GM19463 (cell line): ENCODE results near the gene MYH7.
A peak's percentile ranks its signal among the peaks of the same experiment; 100 is the strongest.
"Not testable (repeated sequence)": the region's sequence is repeated elsewhere in the genome, so short reads cannot be mapped to it uniquely, and the experiment has no call there.

ENCODE experiments used
- ATAC-seq: cut with Tn5 transposase; IDR thresholded peaks from one replicate; pipeline ENCODE4 v1.9.1; 2021; ENCODE audit warnings: mild to moderate bottlenecking, moderate library complexity; ENCODE audit not compliant: unreplicated experiment

The MYH7 gene

DNA sequence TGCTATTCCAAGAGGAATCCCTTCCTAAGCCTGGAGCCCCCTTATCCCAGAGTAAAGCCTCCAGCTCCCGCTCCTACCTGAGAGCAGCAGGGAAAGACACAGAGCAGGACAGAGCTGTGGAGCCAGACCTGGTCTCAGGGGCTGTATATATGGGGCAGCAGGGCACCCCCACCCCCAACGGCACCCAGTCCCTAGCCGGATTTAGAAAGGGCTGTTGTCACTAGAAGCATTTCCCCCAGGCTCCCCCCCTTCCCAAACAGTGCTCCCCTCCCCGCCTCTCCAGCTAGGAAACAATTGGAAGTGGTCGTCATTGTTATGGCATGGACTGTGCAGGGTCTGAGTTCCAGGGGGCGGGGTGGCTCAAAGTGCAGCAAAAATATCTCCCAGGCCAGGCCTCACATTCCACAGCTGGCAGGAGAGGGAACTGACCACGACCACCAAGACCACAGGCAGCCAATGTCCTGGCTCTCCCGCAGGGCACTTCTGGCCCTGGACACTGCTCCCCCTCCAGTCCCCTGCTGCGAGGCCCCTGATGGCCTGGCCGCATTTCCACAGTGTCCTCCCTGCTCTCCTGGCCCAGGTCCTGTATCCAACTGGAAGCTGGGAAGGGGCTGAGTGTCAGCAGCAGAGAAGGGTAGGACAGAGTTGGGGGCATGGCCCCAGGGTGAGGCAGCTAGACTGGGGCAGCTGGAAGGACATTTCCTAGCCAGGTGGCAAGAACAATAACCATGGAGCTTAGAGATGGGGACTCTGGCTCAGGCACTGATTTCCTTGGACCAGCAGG, at the start of gene MYH7:
Gene MYH7, minus strand, starts transcription at position 118 of the 784 bp plus-strand sequence. CDS start 1,928 bp downstream, outside the sequence.
- ATAC-seq = no peak

DNA sequence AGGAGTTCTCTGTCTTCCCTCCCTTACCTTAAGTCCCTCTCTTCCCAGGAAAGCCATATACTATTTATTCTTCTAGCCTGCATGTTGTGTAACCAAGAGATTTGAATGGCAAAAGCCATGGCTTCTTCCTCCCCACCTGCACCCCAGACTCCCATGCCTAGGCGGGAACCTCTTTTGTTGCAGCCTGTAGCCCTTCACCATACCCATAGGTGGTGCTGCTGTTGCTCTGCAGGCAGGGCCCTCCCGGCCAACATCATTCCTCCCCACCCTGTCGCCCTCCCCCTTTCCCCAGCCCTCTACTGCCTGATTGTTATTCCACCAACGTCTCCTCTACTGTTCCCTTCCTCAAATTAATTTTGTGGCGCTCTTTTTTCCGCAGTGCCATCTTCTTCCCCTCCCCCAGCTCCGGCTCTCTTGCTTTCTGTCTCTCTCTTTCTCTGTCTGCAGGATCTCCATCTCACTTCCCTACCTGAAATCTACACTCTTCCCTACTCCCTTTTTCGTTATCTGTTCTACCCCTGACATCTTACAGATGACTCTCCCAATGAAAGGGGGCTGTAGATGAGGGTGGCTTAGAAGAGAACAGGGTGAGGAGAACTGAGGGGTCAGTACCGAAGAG, 47.9 kb upstream of the MYH7 start:
- ATAC-seq = no peak

DNA sequence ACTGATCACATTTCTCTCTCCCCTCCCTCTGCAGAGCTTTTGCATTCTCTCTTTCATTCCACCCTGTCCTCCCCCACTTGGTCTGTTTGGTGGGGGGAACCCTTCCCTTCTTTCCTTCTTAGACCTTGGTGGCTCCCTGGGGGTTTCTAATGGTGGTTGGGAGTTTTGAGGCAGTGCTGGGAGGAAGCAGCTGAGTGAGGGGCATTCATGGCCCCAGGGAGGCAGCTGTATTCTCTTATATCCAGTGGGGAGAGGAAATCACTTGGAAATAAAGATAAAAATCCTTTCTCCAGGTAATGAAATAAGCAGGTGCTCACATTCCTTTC, 47.3 kb upstream of the MYH7 start:
- ATAC-seq = no peak

DNA sequence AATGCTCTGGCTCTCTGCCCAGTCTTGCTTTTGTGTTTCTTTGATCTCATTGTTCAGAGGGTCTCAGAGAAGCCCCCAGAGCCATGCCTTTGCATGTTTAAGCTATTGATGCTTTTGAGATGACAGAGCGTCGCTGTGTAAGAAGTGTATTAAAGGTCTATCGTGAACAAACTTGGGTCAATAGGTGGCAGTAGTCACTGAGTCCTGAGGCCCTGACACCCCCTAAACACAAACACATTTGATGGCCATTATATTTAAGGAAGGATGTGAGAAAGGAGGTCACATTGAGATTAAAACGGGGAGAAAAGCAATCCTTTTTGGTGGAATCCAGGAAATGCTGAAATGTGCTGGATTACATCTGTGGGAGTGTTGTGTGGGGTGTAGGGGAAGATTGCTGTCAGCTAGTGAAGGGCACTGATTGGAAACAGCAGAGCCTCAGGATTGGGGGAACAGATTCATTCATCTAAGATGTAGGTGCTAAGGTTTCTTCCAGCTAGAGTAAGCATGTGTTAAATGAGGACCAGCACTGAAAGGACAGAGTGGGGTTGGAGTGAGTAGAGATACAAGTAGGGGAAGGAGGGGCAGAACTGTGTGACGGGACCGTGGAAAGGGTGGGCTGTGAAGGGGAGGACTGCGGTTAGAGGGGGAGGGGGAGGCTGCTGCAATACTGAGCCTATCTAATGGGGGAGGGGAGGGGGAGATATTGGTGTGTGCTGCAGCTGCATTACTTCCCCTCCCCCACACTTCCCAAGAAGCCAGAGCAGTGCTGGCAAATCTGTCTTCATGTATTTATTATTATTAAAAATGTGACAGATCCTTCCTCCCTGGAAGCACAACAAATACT, 46.7 kb upstream of the MYH7 start:
- no peak for ATAC-seq

DNA sequence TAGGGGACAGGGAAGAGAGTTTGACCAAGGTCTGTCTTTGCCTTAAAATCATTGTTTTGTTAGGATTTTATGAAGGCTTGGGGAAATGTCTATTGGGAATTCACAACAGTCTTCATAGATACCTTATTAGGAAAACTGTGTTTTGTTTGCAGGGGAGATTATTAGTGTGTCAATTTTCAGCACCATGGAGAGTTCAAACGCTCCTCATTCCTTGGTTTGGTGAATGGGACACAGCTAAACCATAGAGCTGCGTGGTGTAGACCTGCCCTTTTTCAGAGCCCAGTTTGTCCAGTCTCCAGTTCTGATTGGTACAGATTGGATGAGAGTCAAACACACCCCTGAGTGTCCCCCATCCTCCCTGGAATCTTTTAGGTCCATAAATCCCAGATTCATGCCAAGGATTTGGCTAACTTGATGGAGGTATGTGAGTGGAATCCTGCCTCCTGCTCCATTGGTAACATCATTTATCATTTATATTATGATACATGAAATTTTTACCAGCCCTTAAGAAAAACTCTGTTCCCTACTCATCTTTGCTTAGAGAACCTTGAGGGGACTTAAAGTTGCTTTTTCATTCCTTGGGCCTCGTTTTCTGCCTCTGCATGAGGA, 46.0 kb upstream of the MYH7 start:
- ATAC-seq = no peak

DNA sequence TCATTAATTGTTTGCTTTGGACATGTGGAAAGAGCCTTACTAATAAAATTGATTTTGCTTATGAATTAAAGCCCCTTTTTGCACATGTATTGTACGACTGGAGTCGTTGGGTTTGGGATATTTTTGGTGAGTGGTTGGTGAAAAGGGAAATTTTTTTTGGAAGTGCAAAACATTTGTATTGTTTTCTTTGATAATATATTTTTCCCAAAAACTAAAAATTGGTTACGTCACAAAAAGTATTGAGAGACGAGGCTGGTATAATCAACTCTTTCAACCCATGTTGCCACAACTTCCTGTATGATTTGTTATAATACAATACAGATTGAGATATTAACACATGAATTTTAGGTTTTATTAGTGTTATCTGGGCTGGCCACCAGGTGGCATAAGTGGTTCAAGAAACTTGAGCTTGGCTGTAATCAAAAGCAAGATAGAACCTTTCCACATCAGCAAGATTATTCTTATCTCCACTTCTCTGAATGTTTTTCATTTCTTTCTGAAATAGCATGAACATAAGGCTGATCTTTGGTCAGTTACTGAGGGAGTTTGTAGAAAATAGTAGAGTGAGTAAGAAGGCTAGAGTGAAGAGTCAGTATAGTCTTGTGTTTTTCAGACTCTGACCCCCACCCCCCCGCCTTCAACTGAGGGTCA, 42.8 kb upstream of the MYH7 start:
- no peak for ATAC-seq

DNA sequence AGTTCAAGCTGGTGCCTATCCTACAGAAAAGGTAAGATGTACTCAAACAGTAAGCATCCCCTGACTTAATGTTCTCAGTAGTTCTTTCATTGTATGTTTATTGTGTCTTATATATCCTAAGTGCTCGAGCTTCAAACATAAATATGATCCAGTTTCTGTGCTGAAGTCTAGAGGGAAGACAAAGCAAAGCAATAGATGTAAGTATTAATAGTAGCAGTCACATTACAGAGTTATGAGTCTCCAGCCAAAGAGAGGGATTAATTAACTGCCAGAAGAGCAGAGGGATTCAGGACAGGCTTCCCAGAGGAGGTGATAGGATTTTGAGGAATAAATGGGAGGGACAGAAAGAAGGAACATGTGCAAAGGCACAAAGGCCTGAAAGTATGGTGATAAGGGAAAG, 35.5 kb upstream of the MYH7 start:
- ATAC-seq = no peak

DNA sequence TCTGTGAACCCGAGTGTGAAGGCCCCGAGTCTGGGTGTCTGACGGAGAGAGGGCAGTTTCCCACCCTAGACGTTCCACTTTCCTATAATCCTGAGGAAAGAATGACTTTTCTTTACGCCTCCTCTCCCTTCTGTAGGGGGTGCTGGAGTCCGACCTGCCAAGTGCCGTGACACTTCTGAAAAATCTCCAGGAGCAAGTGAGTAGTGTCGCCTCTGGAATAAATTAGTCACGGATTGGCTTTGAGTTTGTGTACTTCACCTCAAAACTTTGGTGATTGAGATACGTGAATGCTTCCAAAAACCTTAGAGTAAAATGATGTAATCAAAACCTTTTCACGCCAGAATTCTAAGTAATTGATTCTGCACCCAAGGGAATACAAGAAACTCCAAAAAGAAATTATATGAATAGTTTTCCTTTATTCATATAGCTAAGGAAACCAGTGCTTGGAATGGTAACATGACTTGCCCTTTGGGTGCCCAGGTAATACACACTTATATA, 34.5 kb upstream of the MYH7 start:
- peak; percentile 1 for ATAC-seq

DNA sequence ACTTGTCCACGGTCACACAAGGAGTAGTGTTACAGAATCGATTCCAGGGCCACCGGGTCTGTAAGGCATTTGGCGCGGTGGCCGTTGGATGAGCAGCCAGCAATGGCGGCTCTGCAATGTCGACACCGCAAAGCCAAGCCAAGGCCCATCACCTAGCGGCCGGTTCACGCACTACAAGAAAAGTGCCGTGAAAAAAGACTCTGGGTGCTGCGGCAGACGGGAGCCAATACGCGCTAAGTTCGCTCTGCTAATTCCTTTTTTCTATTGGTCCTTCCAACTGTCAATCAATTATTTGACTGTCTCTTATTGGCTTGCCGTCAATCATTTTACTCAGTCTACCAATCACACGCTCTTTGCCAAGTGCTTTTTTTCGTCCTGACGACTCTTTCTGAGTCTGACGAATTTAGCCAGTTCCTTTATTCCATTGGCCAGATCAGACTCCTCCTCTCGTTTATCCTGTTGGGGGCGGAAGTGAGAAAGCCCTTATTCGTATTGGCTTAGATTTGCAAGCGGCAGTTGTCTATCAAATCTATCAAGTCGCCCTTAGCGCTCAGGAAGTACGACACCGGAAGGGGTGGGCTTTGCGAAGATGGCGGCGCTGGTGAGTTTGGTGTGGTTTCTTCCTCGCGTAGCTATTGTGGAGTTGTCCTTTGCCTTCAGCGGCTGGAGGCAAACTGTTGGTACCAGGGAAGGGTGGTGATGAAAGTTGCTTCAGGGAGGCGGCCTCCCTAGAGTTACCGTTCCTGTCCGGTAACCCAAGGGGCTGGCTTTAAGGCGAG, 33.9 kb upstream of the MYH7 start, which contains the start of gene NGDN:
Gene NGDN, plus strand, starts transcription at position 577 of the 779 bp plus-strand sequence. Its CDS starts 13 bp downstream, at position 590.
- peak; percentile 92 for ATAC-seq

DNA sequence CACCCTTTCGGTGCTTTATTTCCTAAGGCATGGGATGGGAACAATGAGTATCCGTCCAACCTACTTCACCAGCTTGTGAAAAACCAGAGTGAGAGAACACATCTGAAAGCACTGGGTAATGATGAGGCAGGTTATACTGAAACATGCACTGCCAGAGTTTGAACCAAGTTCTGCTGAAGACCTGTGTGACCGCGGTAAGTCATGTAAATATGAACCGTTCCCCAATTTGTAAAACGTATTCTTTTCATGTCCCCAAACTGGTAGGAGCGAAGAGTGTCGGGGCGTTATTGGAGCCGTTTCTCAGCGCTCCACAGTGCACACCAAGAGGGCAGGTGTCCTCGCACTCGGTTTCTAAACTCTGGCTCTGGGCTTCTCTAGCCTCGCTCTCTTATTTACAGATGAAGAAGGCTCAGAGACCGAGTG, 33.3 kb upstream of the MYH7 start:
- ATAC-seq = no peak

DNA sequence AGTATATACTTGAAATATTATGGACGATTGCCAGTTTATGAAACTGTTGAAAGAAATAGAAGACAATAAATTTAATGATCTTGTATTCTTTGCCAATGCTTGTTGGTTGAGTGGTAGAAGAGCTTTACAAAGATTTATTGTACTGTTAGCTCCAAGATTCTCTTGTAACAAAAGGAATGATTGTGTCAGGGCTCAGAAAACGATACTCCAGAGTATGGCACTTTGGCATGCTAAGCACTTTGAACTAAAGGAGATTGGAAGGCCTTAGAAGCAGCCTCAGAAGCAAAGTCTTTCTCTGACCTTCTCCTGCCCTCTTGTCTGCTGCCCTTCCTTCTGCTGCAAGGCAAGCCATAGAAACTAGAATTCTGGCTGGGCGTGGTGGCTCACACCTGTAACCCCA, 29.8 kb upstream of the MYH7 start:
- no peak for ATAC-seq

DNA sequence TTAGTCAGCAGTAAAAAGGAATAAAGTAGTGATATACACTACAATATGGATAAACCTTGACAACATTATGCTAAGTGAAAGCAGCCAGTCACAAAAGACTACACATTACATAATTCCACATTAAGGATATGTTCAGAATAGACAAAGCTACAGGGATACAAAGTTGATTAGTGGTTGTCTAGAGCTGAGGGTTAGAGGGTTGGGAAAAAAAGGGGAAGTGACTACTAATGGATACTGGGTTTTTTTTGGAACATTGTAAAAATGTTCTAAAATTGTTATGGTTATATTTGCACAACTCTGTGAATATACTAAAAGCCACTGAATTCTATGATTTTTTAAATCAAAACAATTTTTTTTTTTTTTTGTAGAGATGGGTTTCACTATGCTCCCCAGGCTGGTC, 29.2 kb upstream of the MYH7 start:
- no peak for ATAC-seq

DNA sequence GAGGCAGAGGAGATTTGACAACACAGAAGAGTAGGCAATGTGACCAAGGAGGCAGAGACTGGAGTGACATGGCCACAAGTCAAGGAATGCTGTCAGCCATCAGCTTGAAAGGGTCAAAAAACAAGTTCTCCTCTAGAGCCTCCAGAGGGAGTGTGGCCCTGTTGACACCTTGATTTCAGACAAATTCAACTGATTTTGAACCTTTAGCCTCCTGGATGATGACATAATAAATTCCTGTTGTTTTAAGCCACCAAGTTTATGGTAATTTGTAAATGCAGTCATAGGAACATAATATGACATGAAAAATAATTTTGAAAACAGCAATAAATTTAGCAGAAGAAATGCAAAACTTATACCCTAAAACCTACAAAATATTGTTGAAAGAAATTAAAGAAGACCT, 25.5 kb upstream of the MYH7 start:
- no peak for ATAC-seq

DNA sequence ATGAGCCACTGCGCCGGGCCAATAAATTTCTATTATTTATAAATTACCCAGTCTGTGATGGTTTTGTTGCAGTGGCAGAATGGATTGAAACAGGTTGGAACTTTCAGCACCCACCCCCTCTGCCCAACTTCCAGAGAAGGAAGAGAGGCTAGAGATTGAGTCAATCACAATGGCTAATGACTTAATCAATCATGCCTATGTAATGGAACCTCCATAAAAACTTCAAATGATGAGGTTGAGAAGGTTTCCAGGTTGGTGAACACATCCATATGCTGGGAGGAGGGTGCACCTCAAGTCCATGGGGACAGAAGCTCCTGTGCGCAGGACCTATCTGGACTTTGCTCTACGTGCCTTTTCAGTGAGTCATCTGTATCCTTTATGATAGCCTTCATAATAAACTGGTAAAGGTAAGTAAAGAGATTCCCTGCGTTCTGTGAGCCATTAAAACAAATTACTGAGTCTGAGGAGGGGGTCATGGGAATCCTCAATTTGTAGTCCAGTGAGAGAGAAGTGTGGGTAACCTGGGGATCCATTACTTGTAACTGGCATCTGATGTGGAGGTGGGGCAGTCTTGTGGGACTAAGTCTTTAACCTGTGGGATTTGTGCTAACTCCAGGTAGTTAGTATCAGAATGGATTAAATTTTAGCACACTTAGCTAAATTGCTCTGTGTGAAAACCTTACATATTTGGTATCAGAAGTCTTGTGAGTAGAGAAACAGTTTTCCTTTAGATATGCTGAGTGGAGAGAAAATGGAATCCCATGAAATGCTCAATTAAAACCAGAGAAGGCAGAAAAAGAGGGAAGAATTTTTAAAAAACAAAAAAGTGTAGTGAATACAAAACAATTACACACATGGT, 22.4 kb upstream of the MYH7 start:
- no peak for ATAC-seq

DNA sequence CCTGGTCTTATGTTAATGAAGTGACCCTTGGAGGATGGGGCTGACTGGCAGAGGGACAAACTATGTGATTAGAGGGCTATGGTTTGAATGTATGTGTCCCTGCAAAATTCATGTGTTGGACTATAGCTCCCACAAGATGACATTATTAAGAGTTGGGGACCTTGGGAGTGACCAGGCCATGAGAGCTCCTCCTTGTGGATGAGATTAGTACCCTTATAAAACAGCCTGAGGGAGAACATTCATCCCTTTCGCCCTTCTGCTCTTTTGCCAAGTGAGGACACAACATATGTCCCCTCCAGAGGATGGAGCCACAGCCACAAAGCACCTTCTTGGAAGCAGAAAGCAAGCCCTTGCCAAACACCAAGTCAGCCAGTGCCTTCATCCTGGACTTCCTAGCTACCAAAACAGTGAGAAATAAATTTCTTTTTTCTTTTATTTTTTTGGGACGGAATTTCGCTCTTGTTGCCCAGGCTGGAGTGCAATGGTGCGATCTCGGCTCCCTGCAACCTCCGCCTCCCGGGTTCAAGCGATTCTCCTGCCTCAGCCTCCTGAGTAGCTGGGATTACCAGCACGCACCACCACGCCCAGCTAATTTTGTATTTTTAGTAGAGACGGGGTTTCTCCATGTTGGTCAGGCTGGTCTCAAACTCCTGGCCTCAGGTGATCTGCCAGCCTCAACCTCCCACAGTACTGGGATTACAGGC, 21.6 kb upstream of the MYH7 start:
- not testable (repeated sequence) for ATAC-seq

DNA sequence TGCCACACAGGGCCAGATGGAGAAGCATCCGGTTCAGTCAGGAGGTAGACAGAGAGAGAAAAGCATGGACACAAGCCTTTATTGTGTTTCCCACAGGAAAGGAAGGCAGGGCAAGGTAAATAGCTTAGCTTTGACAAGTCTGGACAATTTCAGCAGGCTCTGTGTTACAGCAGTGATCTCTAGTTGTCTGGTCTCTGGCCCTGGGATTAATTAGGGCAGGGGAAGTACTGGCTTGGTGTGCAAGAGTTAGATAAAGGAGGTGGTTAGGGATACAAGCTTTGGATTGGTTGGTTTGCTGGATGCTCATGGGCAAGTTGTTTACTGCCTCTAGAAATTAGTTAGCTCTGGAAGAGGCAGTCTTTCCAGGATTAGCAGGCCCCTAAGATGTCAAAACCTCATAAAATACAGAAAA, 19.0 kb upstream of the MYH7 start:
- ATAC-seq = no peak

DNA sequence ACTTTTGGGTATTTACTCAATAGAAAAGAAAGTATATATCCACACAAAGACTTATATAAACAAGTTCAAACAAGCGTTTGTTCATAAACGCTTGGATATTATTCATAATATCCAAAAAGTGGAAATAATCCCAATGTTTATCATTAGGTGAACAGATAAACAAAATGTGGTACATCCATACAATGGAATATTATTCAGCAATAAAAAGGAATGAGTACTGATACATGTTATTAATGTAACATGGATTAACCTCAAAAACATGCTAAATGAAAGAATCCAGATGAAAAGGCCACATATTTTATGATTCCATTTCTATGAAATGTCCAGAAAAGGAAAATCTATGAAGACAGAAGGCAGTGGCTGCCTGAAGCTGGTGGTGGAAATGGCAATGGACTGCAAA, 16.8 kb upstream of the MYH7 start:
- no peak for ATAC-seq

DNA sequence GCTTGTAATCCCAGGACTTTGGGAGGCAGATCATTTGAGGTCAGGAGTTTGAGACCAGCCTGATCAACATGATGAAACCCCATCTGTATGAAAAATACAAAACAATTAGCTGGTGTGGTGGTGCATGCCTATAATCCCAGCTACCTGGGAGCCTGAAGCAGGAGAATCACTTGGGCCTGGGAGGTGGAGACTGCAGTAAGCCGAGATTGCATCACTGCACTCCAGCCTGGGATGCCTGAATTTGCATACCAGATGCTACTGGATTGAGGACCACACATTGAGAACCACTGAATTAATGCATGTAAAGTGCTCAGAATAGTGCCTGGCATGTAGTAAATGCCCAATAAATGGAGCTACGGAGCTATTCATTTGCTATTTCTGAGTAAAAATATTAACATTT, 14.9 kb upstream of the MYH7 start:
- ATAC-seq = no peak
